DND-41 (cell line): Measurements from ENCODE around the gene CFAP20DC.

Experiments
- ATAC-seq: fragments of 200-7000 bp; cut with Tn5 transposase; 3 replicates; pipeline ENCODE4 v1.9.1; 2021; ENCODE audit warnings: low read depth; ENCODE audit not compliant: insufficient read depth
- DNase-seq: peaks from one replicate; pipeline ENCODE4 v3.0.0-alpha.2; 2020
- H2AFZ ChIP-seq: 2 replicates; pipeline ENCODE4 v1.6.0; 2012; ENCODE audit warnings: low read depth, low read length
- H3K27ac ChIP-seq: 2 replicates; pipeline ENCODE4 v1.5.1; 2012; ENCODE audit warnings: low read length, inconsistent platforms
- H3K27me3 ChIP-seq: fragments of 200-600 bp; sonication (generic); 2 replicates; pipeline ENCODE4 v1.6.0; 2012; ENCODE audit warnings: low read length, mild to moderate bottlenecking, inconsistent platforms; ENCODE audit not compliant: insufficient read depth, poor library complexity
- H3K36me3 ChIP-seq: 2 replicates; pipeline ENCODE4 v1.5.1; 2012; ENCODE audit warnings: low read length, inconsistent platforms; ENCODE audit not compliant: insufficient read depth
- H3K4me1 ChIP-seq: 2 replicates; pipeline ENCODE4 v1.5.1; 2012; ENCODE audit warnings: mild to moderate bottlenecking, low read length; ENCODE audit not compliant: insufficient read depth
- H3K4me2 ChIP-seq: 2 replicates; pipeline ENCODE4 v1.6.0; 2012; ENCODE audit warnings: mild to moderate bottlenecking, moderate library complexity, low read length, inconsistent platforms; ENCODE audit not compliant: insufficient read depth
- H3K4me3 ChIP-seq, 2 experiments: fragments of 200-600 bp in 1 of 2; shearing (Covaris generic) in 1 of 2; 2 replicates each; pipeline ENCODE4 v1.5.1; 2012 to 2016; ENCODE audit warnings: inconsistent platforms in 2 of 2, low read length in 2 of 2, mild to moderate bottlenecking in 2 of 2, low read depth in 1 of 2, moderate library complexity in 1 of 2
- H3K79me2 ChIP-seq: 2 replicates; pipeline ENCODE4 v1.6.0; 2012; ENCODE audit warnings: low read length, inconsistent platforms; ENCODE audit not compliant: insufficient read depth
- H3K9ac ChIP-seq: 2 replicates; pipeline ENCODE4 v1.6.0; 2012; ENCODE audit warnings: low read depth, mild to moderate bottlenecking, inconsistent platforms, low read length, moderate library complexity
- H3K9me3 ChIP-seq: 2 replicates; pipeline ENCODE4 v1.5.1; 2012; ENCODE audit warnings: low read length, moderate library complexity, mild to moderate bottlenecking, inconsistent platforms; ENCODE audit not compliant: insufficient read depth, severe bottlenecking
- H4K20me1 ChIP-seq: 2 replicates; pipeline ENCODE4 v1.6.0; 2012; ENCODE audit warnings: low read length; ENCODE audit not compliant: insufficient read depth
- CTCF ChIP-seq: IDR thresholded peaks from 2 replicates; pipeline ENCODE4 v1.5.1; 2012; ENCODE audit warnings: borderline replicate concordance, low read length, moderate library complexity, mild to moderate bottlenecking; ENCODE audit not compliant: poor library complexity, severe bottlenecking; ENCODE audit errors: extremely low read depth
- EZH2 ChIP-seq: IDR thresholded peaks from 3 replicates; pipeline ENCODE4 v1.6.1; 2012; ENCODE audit warnings: borderline replicate concordance, low read depth, mild to moderate bottlenecking, moderate library complexity, low read length, inconsistent platforms; ENCODE audit not compliant: severe bottlenecking

CFAP20DC gene

GRCh38 chr3:59043391-59043790 is 6.4 kb downstream of the CFAP20DC start:
- DNase-seq: no peak
- H3K4me3 ChIP-seq: no peak overlapping the region
- H3K36me3 ChIP-seq: no peaks in the 10 kb centered on the region
- no peak overlapping the region for H3K9ac ChIP-seq
- no peak overlapping the region for H3K27ac ChIP-seq
- H3K27me3 ChIP-seq: no peaks in the 10 kb centered on the region
- TF ChIP-seq CTCF (no peak), EZH2 (no peak)
- H2AFZ ChIP-seq: no peak overlapping the region
- H3K9me3 ChIP-seq: no peaks in the 10 kb centered on the region
- H3K4me2 ChIP-seq: no peak overlapping the region
- no peaks in the 10 kb centered on the region for H3K79me2 ChIP-seq
- no peaks in the 10 kb centered on the region for H4K20me1 ChIP-seq
- H3K4me1 ChIP-seq: no peaks in the 10 kb centered on the region
- no peak for ATAC-seq

- no peak overlapping the region for H3K27ac ChIP-seq
- H3K4me2 ChIP-seq: no peak overlapping the region
- TF ChIP-seq EZH2 (no peak), CTCF (no peak)
- no peak for ATAC-seq
- no peaks in the 10 kb centered on the region for H3K4me1 ChIP-seq
- no peaks in the 10 kb centered on the region for H3K36me3 ChIP-seq
- H3K9ac ChIP-seq: no peak overlapping the region
- H3K27me3 ChIP-seq: no peaks in the 10 kb centered on the region
- no peak for DNase-seq
- no peaks in the 10 kb centered on the region for H3K9me3 ChIP-seq
- no peak overlapping the region for H3K4me3 ChIP-seq
- H4K20me1 ChIP-seq: no peaks in the 10 kb centered on the region
- no peaks in the 10 kb centered on the region for H3K79me2 ChIP-seq
- no peak overlapping the region for H2AFZ ChIP-seq
Observed at GRCh38 chr3:59040902-59041301, 8.9 kb downstream of the CFAP20DC start.

- H3K4me2 ChIP-seq: no peak overlapping the region
- no peaks in the 10 kb centered on the region for H3K4me1 ChIP-seq
- no peak for ATAC-seq
- no peak for TF ChIP-seq EZH2
- no peak for TF ChIP-seq CTCF
- H3K4me3 ChIP-seq: no peak overlapping the region
- H2AFZ ChIP-seq: no peak overlapping the region
- no peaks in the 10 kb centered on the region for H4K20me1 ChIP-seq
- DNase-seq: no peak
- H3K9ac ChIP-seq: no peak overlapping the region
- no peak overlapping the region for H3K27ac ChIP-seq
- H3K9me3 ChIP-seq: no peaks in the 10 kb centered on the region
- no peaks in the 10 kb centered on the region for H3K27me3 ChIP-seq
- no peaks in the 10 kb centered on the region for H3K36me3 ChIP-seq
- H3K79me2 ChIP-seq: no peaks in the 10 kb centered on the region
Observed at GRCh38 chr3:59027607-59028006, 22.2 kb downstream of the CFAP20DC start.

- no peaks in the 10 kb centered on the region for H3K36me3 ChIP-seq
- H3K27me3 ChIP-seq: no peaks in the 10 kb centered on the region
- no peak overlapping the region for H3K4me3 ChIP-seq
- DNase-seq (no peak), ATAC-seq (no peak)
- H4K20me1 ChIP-seq: no peaks in the 10 kb centered on the region
- H3K9ac ChIP-seq: no peak overlapping the region
- no peak overlapping the region for H3K27ac ChIP-seq
- TF ChIP-seq CTCF (no peak), EZH2 (no peak)
- H3K4me2 ChIP-seq: no peak overlapping the region
- no peak overlapping the region for H2AFZ ChIP-seq
- no peaks in the 10 kb centered on the region for H3K9me3 ChIP-seq
- H3K79me2 ChIP-seq: no peaks in the 10 kb centered on the region
- H3K4me1 ChIP-seq: no peaks in the 10 kb centered on the region
Observed at GRCh38 chr3:59023612-59024011, 26.2 kb downstream of the CFAP20DC start.
